GM19324 (cell line): ENCODE results near the gene CAMTA2.
"Not testable (repeated sequence)": the region's sequence is repeated elsewhere in the genome, so short reads cannot be mapped to it uniquely, and the experiment has no call there.

Experiments
- ATAC-seq: cut with Tn5 transposase; IDR thresholded peaks from one replicate; pipeline ENCODE4 v1.9.1; 2021; ENCODE audit warnings: mild to moderate bottlenecking, moderate library complexity; ENCODE audit not compliant: unreplicated experiment, low FRiP score

Gene CAMTA2

GRCh38 chr17:4935650-4936049, 51.8 kb downstream of the CAMTA2 start:
- no peak for ATAC-seq

GRCh38 chr17:4934173-4934979, 53.1 kb downstream of the CAMTA2 start:
- ATAC-seq = no peak

- no peak for ATAC-seq
Measured at GRCh38 chr17:4933646-4934045, 53.8 kb downstream of the CAMTA2 start.

GRCh38 chr17:4932756-4933155, 54.7 kb downstream of the CAMTA2 start:
- no peak for ATAC-seq

GRCh38 chr17:4931963-4932362, 55.5 kb downstream of the CAMTA2 start, which contains the start of gene GP1BA:
GP1BA (plus strand) TSS chr17:4932277; CDS start chr17:4932605, 328 bp downstream.
- no peak for ATAC-seq

- ATAC-seq = no peak
Measured at GRCh38 chr17:4928881-4929280, 58.6 kb downstream of the CAMTA2 start.

GRCh38 chr17:4926577-4927335, 60.7 kb downstream of the CAMTA2 start:
- not testable (repeated sequence) for ATAC-seq

GRCh38 chr17:4921320-4921719, 66.2 kb downstream of the CAMTA2 start:
- no peak for ATAC-seq

GRCh38 chr17:4920351-4921048, 67.0 kb downstream of the CAMTA2 start:
- no peak for ATAC-seq

GRCh38 chr17:4919511-4920047, 67.9 kb downstream of the CAMTA2 start:
- ATAC-seq = no peak
